Psoas muscle (tissue), 8 donors: ENCODE data around the gene EMILIN2. TPM values are rescaled to one million over a fixed set of nuclear protein-coding genes. Genes with fewer than 3 reads are reported as not detected.
"Not testable (repeated sequence)": the region's sequence is repeated elsewhere in the genome, so short reads cannot be mapped to it uniquely, and the experiment has no call there.

Source experiments
- ATAC-seq, 4 donors: fragments of 200-7000 bp; cut with Tn5 transposase; one replicate each; pipeline ENCODE4 v1.9.1; 2020; ENCODE audit warnings: moderate library complexity in 3 of 4, mild to moderate bottlenecking in 2 of 4
- DNase-seq, 2 donors: peaks; one replicate each; pipeline ENCODE4 v3.0.0-alpha.2; 2020
- H3K27ac ChIP-seq: fragments of 200-600 bp; one replicate; pipeline ENCODE4 v1.8.0; 2022
- H3K27me3 ChIP-seq, 3 donors: fragments of 200-600 bp in 1 of 3; one replicate each; pipeline versions ENCODE4 v1.6.1 to v1.8.0; 2013 to 2022; ENCODE audit warnings: low read length in 2 of 3, mild to moderate bottlenecking in 2 of 3, moderate library complexity in 1 of 3; ENCODE audit not compliant: insufficient read depth in 3 of 3
- H3K36me3 ChIP-seq, 2 donors: fragments of 200-600 bp in 1 of 2; one replicate each; pipeline versions ENCODE4 v1.6.1 to v1.8.0; 2013 to 2022; ENCODE audit warnings: low read depth in 1 of 2, mild to moderate bottlenecking in 1 of 2, moderate library complexity in 1 of 2; ENCODE audit not compliant: insufficient read depth in 1 of 2
- H3K4me1 ChIP-seq: fragments of 200-600 bp; one replicate; pipeline ENCODE4 v1.8.0; 2022
- H3K4me3 ChIP-seq: fragments of 200-600 bp; one replicate; pipeline ENCODE4 v1.8.0; 2022; ENCODE audit warnings: mild to moderate bottlenecking
- H3K9me3 ChIP-seq: fragments of 200-600 bp; one replicate; pipeline ENCODE4 v1.8.0; 2022
- WGBS, 3 donors: extraction: QIAGEN DNeasy Blood & Tissue Kit; methylation state at CpG; one replicate each; pipeline versions ENCODE4 v1.1.6 to v1.1.7; 2013; 5-methylcytosine and 5-hydroxymethylcytosine counted together
- intact Hi-C, 2 donors: fragments of 100-400 bp; cut with DNase I; formaldehyde crosslinking; loops; one replicate each; pipeline versions ENCODE4 v1.11.0 to v1.14.2; 2022
- long read RNA-seq, 2 donors: library from polyadenylated mRNA; unstranded; transcript quantifications; one replicate each; pipeline ENCODE4 v2.0.0, GENCODE V29; 2021
- polyA plus RNA-seq, 3 donors: library from polyadenylated mRNA; stranded (reverse); fragments of 200-250 nt; gene quantifications; one replicate each; pipeline ENCODE4 v1.2.3, GENCODE V29; 2013
- total RNA-seq, 4 donors: library from RNA; stranded (reverse); fragmentation: NEBNext Ultra II Directional in 2 of 4; extraction: Animal tissue kit (Norgen Biotek cat#: 25700) in 2 of 4; gene quantifications; one replicate each; pipeline versions ENCODE4 v1.2.1 to v1.2.4, GENCODE V29; 2021 to 2023
- TF ChIP-seq, protein P1 (sequence below): fragments of 200-600 bp; IDR thresholded peaks from one replicate; pipeline ENCODE4 v1.8.0; 2022; ENCODE audit warnings: antibody characterized with exemption
- donor health status: healthy with polysubstance abuse.
- donor health status: DM: no; HTN: no; CAD: no; lungs with moderate emphysema.
- donor health status: Bipolar disorder and iron deficiency.
- donor health status: healthy.
- donor health status: DM: yes; HTN: yes; CAD: no.
- donor health status: DM: no; HTN: no; CAD: no.
- donor health status: DM: no; HTN: no; CAD: no.
- donor health status: DM: yes; HTN: yes; CAD: no.

Gene EMILIN2
- total RNA-seq (1 to 10 TPM; 1.8 to 2.9 (median 2.5) TPM), polyA plus RNA-seq (1 to 10 TPM in 2 of 3 donors, under 1 TPM in 1; 0.65 to 2.5 (median 1.0) TPM)
- long read RNA-seq, donor 1, partial matches to known transcripts = 1 of 3 reads
- long read RNA-seq, donor 1, other reads (novel, unspliced or antisense) = 0 of 3 reads
- long read RNA-seq, donor 2, partial matches to known transcripts = 0 of 1 reads
- long read RNA-seq, donor 2, other reads (novel, unspliced or antisense) = 1 of 1 reads

DNA sequence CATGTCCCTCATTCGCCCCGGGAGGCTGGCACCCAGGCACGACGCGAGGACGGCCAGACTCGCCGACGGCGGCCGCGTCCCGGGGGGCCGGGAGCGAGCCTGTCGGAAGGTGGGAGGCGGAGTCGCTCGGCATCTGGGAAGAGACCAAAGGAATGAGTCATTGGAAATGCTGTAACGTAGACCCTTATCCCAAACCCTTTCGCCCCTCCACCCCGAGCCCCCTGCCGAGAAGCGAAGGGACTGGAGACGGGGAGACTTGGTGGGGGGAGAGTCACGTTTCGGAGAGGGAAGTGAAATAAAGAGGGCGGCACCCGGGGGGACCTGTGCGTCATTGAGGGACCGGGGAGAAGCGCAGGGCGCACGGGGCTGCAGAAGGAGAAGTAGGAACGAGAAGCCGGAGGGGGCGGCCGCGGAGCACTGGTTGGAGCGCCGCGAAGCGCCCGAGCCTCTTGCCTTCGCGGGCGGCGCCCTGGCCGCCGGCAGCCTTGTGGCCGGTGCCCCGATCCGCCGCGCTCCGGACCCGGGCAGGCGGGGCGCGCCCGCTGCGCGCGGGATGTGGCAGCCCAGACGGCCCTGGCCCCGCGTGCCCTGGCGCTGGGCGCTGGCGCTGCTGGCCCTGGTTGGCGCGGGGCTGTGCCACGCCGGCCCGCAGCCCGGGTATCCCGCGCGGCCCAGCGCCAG is at the start of gene EMILIN2:
TSS of gene EMILIN2 (plus strand) at position 371 of the 681 bp plus-strand sequence. CDS start at position 554, 183 bp downstream.
- H3K4me3 ChIP-seq = peak within 1 kb of the TSS; percentile 63
- no peaks in the 10 kb centered on the region for H3K36me3 ChIP-seq
- DNase-seq (peak; percentile 78 to 85), ATAC-seq (peak in 3 of 4 donors; percentile 41 to 60 (median 47))
- no peaks in the 10 kb centered on the region for H3K9me3 ChIP-seq
- intact Hi-C loops = no loop called here
- H3K27ac ChIP-seq = peak within 1 kb of the TSS; percentile 10
- H3K27me3 ChIP-seq = peaks cover 4 to 59% (median 10%) of the 10 kb centered on the region in 3 donors
- TF ChIP-seq, protein P1, sequence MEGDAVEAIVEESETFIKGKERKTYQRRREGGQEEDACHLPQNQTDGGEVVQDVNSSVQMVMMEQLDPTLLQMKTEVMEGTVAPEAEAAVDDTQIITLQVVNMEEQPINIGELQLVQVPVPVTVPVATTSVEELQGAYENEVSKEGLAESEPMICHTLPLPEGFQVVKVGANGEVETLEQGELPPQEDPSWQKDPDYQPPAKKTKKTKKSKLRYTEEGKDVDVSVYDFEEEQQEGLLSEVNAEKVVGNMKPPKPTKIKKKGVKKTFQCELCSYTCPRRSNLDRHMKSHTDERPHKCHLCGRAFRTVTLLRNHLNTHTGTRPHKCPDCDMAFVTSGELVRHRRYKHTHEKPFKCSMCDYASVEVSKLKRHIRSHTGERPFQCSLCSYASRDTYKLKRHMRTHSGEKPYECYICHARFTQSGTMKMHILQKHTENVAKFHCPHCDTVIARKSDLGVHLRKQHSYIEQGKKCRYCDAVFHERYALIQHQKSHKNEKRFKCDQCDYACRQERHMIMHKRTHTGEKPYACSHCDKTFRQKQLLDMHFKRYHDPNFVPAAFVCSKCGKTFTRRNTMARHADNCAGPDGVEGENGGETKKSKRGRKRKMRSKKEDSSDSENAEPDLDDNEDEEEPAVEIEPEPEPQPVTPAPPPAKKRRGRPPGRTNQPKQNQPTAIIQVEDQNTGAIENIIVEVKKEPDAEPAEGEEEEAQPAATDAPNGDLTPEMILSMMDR = no peak
- WGBS, 3 donors = 1% methylated on average over 37 to 80 of the region's 80 CpGs
- H3K4me1 ChIP-seq = peaks cover 2% of the 10 kb centered on the region

- Histone ChIP-seq H3K36me3 (peaks cover 2 to 76% of the 10 kb centered on the region in 2 donors), H3K27ac (no peak overlapping the region), H3K4me3 (no peak overlapping the region), H3K27me3 (no peaks in the 10 kb centered on the region), H3K4me1 (no peaks in the 10 kb centered on the region), H3K9me3 (no peaks in the 10 kb centered on the region)
- ATAC-seq (no peak), DNase-seq (no peak)
- TF ChIP-seq, protein P1 = no peak
- intact Hi-C loops = no loop called here
- 89 to 100% (median 89%) methylated on average over 1 of the region's 1 CpG for WGBS, 3 donors
Observed at GRCh38 chr18:2797951-2798350, 48.9 kb upstream of the EMILIN2 start.

DNA sequence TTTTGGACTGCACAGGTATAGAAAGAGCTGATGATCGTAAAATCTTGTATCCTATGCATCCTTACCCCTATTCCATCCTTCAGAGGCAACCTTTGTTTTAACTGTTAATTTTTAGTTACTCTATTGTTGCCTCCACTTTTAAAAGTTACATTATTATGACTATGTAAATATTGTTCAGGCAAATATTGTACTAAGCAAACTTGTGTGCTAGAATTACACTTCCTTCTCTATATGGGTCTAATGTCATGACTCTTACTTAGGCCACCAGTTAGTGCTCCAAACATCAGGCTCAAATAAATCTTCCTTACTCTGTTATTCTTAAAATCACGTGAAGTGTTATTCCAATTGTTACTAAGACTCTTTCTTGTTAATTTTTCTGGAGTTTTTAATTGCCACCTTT is 47.4 kb upstream of the EMILIN2 start:
- WGBS, 3 donors = 71 to 99% (median 90%) methylated on average over 2 of the region's 2 CpGs
- Histone ChIP-seq H3K36me3 (peaks cover 2 to 87% of the 10 kb centered on the region in 2 donors), H3K27ac (no peak overlapping the region), H3K9me3 (no peaks in the 10 kb centered on the region), H3K27me3 (no peaks in the 10 kb centered on the region), H3K4me1 (no peaks in the 10 kb centered on the region), H3K4me3 (no peak overlapping the region)
- intact Hi-C loops = no loop called here
- no peak for ATAC-seq
- TF ChIP-seq, protein P1 = no peak
- DNase-seq = no peak

GRCh38 chr18:2805970-2806943 is 40.5 kb upstream of the EMILIN2 start:
- Histone ChIP-seq H3K27ac (no peak overlapping the region), H3K9me3 (peaks cover 5% of the 10 kb centered on the region)

DNA sequence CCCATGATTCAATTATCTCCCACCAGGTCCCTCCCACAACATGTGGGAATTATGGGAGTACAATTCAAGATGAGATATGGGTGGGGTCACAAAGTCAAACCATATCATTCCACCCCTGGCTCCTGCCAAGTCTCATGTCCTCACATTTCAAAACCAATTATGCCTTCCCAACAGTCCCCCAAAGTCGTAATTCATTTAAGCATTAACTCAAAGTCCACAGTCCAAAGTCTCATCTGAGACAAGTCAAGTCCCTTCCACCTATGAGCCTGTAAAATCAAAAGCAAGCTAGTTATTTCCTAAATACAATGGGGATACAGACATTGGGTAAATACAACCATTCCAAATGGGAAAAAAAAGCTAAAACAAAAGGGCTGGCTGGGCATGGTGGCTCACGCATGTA is 38.2 kb upstream of the EMILIN2 start:
- H3K4me1 ChIP-seq, H3K27me3 ChIP-seq, H3K4me3 ChIP-seq, ATAC-seq, H3K27ac ChIP-seq, intact Hi-C loops, DNase-seq: not testable (repeated sequence)
- WGBS, 3 donors = 89 to 96% (median 89%) methylated on average over 2 of the region's 2 CpGs
- peaks cover 12% of the 10 kb centered on the region for H3K9me3 ChIP-seq
- peaks cover 0 to 12% of the 10 kb centered on the region in 2 donors for H3K36me3 ChIP-seq

More at GRCh38 chr18:2805970-2806943, 40.5 kb upstream of the EMILIN2 start:
- DNase-seq (no peak), ATAC-seq (no peak)
- H3K4me1 ChIP-seq = no peaks in the 10 kb centered on the region
- intact Hi-C loops = no loop called here
- no peaks in the 10 kb centered on the region for H3K27me3 ChIP-seq
- TF ChIP-seq, protein P1 = no peak
- H3K36me3 ChIP-seq = peaks cover 0 to 33% of the 10 kb centered on the region in 2 donors
- H3K4me3 ChIP-seq = no peak overlapping the region
- WGBS, 3 donors = 96% methylated on average over 8 of the region's 8 CpGs

GRCh38 chr18:2809666-2810183 is 37.1 kb upstream of the EMILIN2 start:
- H3K9me3 ChIP-seq = peaks cover 16% of the 10 kb centered on the region
- H3K36me3 ChIP-seq, intact Hi-C loops, ATAC-seq, H3K4me1 ChIP-seq, H3K27me3 ChIP-seq, DNase-seq, H3K27ac ChIP-seq, H3K4me3 ChIP-seq: not testable (repeated sequence)
- 83 to 94% (median 85%) methylated on average over 6 of the region's 6 CpGs for WGBS, 3 donors
